ENCODE data around the gene ELF2. TPM values are rescaled to one million over a fixed set of nuclear protein-coding genes. Genes with fewer than 3 reads are reported as not detected.

The ELF2 gene
- total RNA-seq, 1 donor from 2014 or later, result 48.0 TPM

DNA sequence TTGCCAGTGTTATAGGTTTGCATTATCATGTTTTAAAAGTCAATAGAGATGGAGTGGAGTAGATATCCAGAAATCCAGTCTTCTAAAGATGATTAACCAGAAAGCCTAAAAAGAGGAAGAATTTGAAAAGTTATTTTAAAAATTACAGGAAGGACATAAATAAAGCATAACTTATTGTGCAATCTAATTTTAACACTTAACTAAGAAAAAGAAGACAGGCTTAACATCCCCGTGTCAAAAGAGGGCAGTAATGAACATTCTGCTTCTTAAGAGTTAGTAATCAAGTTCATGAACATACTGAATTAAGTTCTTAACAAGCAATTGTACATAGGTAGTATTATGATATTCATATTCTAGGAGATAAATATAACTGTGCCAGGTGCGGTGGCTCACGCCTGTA, 39.3 kb downstream of the ELF2 start:
- DNase-seq (ENCODE audit: low spot score), result no peak
- H3K27ac Mint-ChIP-seq (ENCODE audit: unreplicated experiment), result no peak overlapping the region
- H3K27me3 Mint-ChIP-seq (ENCODE audit: unreplicated experiment), result no peaks in the 10 kb centered on the region
- H3K36me3 Mint-ChIP-seq (ENCODE audit: low read depth, unreplicated experiment), result no peaks in the 10 kb centered on the region
- peaks cover 4% of the 10 kb centered on the region for H3K4me1 Mint-ChIP-seq (ENCODE audit: unreplicated experiment)
- TF ChIP-seq, protein P1, sequence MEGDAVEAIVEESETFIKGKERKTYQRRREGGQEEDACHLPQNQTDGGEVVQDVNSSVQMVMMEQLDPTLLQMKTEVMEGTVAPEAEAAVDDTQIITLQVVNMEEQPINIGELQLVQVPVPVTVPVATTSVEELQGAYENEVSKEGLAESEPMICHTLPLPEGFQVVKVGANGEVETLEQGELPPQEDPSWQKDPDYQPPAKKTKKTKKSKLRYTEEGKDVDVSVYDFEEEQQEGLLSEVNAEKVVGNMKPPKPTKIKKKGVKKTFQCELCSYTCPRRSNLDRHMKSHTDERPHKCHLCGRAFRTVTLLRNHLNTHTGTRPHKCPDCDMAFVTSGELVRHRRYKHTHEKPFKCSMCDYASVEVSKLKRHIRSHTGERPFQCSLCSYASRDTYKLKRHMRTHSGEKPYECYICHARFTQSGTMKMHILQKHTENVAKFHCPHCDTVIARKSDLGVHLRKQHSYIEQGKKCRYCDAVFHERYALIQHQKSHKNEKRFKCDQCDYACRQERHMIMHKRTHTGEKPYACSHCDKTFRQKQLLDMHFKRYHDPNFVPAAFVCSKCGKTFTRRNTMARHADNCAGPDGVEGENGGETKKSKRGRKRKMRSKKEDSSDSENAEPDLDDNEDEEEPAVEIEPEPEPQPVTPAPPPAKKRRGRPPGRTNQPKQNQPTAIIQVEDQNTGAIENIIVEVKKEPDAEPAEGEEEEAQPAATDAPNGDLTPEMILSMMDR (IDR thresholded peaks at IDR 0.05; ENCODE audit: unreplicated experiment), result no peak
- no peak overlapping the region for H3K4me3 Mint-ChIP-seq (ENCODE audit: unreplicated experiment)
- no peaks in the 10 kb centered on the region for H3K9me3 Mint-ChIP-seq (ENCODE audit: unreplicated experiment)

DNA sequence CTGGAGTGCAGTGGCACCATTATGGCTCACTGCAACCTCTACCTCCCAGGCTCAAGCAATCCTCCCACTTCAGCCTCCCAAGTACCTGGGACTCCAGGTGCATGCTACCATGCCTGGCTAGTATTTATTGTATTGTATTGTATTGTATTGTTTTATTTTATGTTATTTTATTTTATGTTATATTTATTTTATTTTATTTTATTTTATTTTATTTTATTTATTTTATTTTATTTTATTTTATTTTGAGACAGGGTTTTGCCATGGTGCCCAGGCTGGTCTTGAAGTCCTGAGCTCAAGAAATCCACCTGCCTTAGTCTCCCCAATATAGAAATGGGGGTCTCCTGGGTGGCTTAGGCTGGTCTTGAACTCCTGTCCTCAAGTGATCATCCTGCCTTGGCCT, 42.6 kb downstream of the ELF2 start:
- no peak overlapping the region for H3K27ac Mint-ChIP-seq (ENCODE audit: unreplicated experiment)
- H3K9me3 Mint-ChIP-seq (ENCODE audit: unreplicated experiment), result no peaks in the 10 kb centered on the region
- TF ChIP-seq, protein P1 (IDR thresholded peaks at IDR 0.05; ENCODE audit: unreplicated experiment), result no peak
- no peaks in the 10 kb centered on the region for H3K27me3 Mint-ChIP-seq (ENCODE audit: unreplicated experiment)
- no peaks in the 10 kb centered on the region for H3K4me1 Mint-ChIP-seq (ENCODE audit: unreplicated experiment)
- H3K36me3 Mint-ChIP-seq (ENCODE audit: low read depth, unreplicated experiment), result no peaks in the 10 kb centered on the region
- no peak for DNase-seq (ENCODE audit: low spot score)
- no peak overlapping the region for H3K4me3 Mint-ChIP-seq (ENCODE audit: unreplicated experiment)

DNA sequence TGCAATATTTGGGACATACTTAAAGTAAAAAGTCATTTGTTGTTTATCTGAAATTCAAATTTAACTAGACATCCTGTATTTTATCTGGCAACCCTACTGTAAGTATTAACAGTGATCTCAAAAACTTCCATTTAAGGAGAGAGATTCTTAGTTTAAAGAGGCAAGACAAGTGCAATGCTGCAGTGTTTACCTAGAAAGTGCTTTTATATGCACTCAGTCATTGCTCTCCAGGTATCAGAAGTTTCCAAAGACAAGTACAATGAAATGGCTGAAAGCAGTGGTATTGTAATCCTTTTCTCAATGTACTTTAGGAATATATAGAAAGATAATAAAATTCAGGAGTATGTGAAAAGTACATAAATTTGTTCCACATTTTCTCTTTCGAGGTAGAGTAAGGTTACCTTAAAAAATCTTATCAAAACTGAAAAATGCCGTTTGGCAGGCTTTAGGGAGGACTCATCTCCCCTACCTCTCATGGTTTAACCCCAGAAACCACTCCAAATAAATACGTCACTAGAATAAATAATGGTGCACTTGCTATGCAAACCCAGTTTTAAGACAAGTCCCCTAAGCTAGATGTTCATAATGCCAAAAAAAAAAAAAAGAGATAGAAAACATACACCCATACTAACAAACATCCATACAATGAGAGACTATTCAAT, 45.7 kb downstream of the ELF2 start:
- H3K4me1 Mint-ChIP-seq (ENCODE audit: unreplicated experiment), result no peaks in the 10 kb centered on the region
- no peaks in the 10 kb centered on the region for H3K9me3 Mint-ChIP-seq (ENCODE audit: unreplicated experiment)

DNA sequence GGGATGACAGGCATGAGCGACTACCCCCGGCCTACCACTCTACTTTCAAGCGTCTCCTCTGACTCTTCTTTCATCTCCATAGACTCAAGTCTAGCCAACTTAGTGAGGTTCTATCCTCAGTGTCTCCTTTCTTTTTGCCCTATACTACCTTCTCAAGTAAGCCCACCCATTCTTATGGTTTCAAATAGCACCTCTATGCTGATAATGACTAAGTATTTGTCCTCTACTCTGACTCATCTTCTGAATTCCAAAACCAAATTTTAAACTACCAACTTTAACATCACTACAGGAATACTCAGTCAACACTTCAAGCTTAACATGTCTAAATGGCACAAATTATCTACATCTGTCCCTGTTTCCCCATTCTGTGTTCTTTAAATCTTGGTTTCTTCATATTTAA, 47.8 kb downstream of the ELF2 start:
- Mint-ChIP-seq H3K27me3 (ENCODE audit: unreplicated experiment) (no peaks in the 10 kb centered on the region), H3K36me3 (ENCODE audit: low read depth, unreplicated experiment) (no peaks in the 10 kb centered on the region)
- TF ChIP-seq, protein P1 (IDR thresholded peaks at IDR 0.05; ENCODE audit: unreplicated experiment), result no peak

More for the DNA sequence above, 45.7 kb downstream of the ELF2 start:
- Mint-ChIP-seq H3K4me3 (ENCODE audit: unreplicated experiment) (no peak overlapping the region), H3K36me3 (ENCODE audit: low read depth, unreplicated experiment) (no peaks in the 10 kb centered on the region), H3K27ac (ENCODE audit: unreplicated experiment) (no peak overlapping the region), H3K27me3 (ENCODE audit: unreplicated experiment) (no peaks in the 10 kb centered on the region)
- TF ChIP-seq, protein P1 (IDR thresholded peaks at IDR 0.05; ENCODE audit: unreplicated experiment), result no peak
- no peak for DNase-seq (ENCODE audit: low spot score)

DNA sequence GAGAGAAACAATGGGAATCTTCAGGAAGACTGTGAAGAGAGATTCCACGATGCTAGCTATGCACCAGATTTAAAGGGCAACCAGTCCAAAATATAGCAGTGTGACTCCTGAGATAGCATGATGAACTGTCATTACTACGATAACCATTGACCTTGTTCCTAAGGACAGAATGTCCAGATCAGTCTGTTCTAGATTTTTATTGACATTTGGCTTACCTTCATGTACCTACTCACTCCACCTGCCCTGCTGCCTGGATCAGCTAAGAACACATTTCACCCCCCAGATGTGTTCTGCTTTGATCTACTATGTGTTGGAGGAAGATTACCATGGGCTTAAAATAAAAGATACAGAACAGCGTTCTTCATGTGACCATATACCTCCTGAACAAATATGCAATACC, 50.1 kb downstream of the ELF2 start:
- H3K27me3 Mint-ChIP-seq (ENCODE audit: unreplicated experiment), result no peaks in the 10 kb centered on the region
- no peak overlapping the region for H3K4me3 Mint-ChIP-seq (ENCODE audit: unreplicated experiment)
- H3K36me3 Mint-ChIP-seq (ENCODE audit: low read depth, unreplicated experiment), result no peaks in the 10 kb centered on the region
- H3K27ac Mint-ChIP-seq (ENCODE audit: unreplicated experiment), result no peak overlapping the region
- DNase-seq (ENCODE audit: low spot score), result no peak
- no peaks in the 10 kb centered on the region for H3K4me1 Mint-ChIP-seq (ENCODE audit: unreplicated experiment)
- TF ChIP-seq, protein P1 (IDR thresholded peaks at IDR 0.05; ENCODE audit: unreplicated experiment), result no peak
- no peaks in the 10 kb centered on the region for H3K9me3 Mint-ChIP-seq (ENCODE audit: unreplicated experiment)

More for the DNA sequence above, 47.8 kb downstream of the ELF2 start:
- H3K27ac Mint-ChIP-seq (ENCODE audit: unreplicated experiment), result no peak overlapping the region
- no peak for DNase-seq (ENCODE audit: low spot score)
- no peak overlapping the region for H3K4me3 Mint-ChIP-seq (ENCODE audit: unreplicated experiment)
- no peaks in the 10 kb centered on the region for H3K4me1 Mint-ChIP-seq (ENCODE audit: unreplicated experiment)
- H3K9me3 Mint-ChIP-seq (ENCODE audit: unreplicated experiment), result no peaks in the 10 kb centered on the region
